Myocyte (in vitro differentiated cells): ENCODE measurements around the gene NPHP1. TPM values are rescaled to one million over a fixed set of nuclear protein-coding genes. Genes with fewer than 3 reads are reported as not detected.
"Not testable (repeated sequence)": the region's sequence is repeated elsewhere in the genome, so short reads cannot be mapped to it uniquely, and the experiment has no call there.

ENCODE experiments used
- DNase-seq: peaks from one replicate; pipeline ENCODE4 v3.0.0-alpha.2; 2012; ENCODE audit warnings: low read depth
- total RNA-seq: library from RNA; depleted of rRNA; stranded (reverse); fragments of >200 nt; gene quantifications from 2 replicates; pipeline ENCODE4 v1.2.3, GENCODE V29; 2014

Gene NPHP1
- total RNA-seq, 1 donor from 2014 or later, result 3.4 TPM

DNA sequence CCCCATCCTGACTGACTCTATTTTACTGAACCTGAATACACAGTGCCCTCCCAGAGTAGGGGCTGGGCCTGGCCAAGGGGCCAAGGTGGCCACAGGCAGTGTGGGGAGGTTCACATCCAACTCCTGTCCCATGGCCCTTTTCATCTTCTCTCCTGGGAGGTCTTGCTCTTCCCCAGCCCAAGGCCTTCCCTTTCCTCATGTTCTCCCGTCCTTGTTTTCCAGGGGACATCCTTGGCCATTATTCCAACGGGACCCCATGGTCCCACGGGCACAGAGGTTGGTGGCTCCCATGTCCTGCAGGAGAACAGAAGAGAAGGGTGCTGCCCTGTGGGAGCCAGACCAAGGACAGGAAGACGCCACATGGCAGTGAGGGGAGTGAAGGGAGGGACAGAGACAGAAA, 99.6 kb downstream of the NPHP1 start:
- no peak for DNase-seq

GRCh38 chr2:110104025-110104771, 100.6 kb downstream of the NPHP1 start:
- no peak for DNase-seq

GRCh38 chr2:110103061-110103961, 101.5 kb downstream of the NPHP1 start:
- no peak for DNase-seq

DNA sequence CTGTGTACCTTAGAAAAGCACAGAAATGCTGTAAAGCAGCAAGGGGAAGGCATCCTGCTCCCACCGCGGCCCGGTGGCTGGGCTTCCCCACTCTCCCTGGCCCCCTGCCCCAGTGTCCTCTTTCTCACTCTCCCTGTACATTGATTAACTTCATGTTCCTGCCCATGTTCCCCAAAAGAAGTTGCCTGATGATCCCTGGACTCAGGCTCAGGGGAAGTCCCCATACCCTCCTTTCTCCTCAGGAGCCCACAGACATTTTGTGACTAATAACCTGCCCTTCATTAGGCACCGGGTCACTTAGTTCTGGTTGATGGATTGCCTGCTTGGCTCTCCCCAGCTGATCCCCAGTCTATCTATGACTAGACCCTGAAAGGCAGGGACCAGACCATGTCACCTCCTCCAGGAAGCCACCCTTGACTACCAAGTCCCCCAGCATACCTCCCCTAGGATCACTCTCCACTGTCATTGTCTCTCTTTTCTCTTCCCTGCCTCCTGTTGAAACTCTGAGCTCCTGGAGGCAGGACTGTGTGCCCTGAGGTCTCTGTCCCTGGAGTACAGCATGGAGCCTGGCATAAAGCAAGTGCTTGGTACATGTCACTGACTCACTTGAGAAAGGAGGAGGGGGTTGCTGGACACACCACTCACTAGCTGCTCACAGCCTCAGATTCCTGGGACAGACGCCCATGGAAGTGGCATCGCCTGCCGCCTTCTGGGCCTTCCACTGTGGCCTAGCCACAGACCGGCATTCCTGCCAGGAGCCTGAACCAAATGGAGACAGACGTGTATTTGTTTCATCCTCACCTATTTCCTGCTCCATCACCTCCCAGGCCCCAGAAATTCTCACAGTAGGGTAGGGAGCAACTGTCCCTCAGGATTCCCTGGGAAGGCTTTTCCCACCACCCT, 102.7 kb downstream of the NPHP1 start:
- DNase-seq, result peak; percentile 75

DNA sequence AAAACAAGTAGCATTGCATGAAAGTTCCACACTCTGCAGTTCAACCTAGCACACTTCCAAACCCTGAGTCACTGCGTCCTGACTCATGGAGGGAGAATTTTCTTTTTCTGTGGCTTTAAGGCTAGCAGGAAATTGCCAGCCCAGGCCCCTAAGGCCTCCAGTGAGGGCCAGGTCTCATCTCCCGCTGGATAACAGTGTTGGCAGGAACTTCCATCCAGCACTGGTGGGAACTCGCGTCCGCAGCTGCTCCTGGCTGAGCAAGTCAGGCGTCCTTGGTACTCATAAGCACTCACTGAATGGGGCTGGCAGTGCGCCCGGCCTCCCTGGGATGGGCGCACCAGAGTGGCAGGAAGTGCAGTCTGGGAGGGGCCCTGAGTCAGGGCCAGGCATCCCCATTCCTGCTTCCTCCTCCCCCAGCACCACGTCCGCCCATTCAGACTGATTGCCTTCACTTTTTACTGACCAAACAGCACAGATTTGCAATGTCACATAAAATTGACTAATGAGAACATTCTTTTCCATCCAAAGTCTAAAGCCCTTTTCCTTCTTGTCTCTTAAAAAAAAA, 103.5 kb downstream of the NPHP1 start:
- peak; percentile 99 for DNase-seq

- not testable (repeated sequence) for DNase-seq
These were observed 103.9 kb downstream of the NPHP1 start for GRCh38 chr2:110100880-110101279.

DNA sequence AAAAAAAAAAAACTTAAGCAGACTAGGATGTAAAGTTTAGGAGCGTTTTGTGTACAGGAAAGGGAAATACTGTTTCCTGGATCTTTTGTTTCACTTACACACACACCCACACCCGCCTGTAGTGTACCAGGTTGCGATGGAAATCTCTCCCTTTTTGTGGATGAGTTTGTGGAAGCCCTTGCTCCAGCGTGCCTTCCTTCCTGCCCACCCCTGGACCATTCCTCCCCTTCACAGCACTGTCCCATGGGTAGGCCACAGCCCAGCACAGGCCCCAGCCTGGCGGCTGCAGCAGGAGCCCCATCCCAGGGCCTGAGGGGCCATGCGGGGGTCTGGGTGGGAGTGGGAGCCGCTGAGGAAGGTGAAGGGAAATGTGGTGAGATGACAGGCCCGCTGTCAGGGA, 104.3 kb downstream of the NPHP1 start:
- DNase-seq, result no peak

DNA sequence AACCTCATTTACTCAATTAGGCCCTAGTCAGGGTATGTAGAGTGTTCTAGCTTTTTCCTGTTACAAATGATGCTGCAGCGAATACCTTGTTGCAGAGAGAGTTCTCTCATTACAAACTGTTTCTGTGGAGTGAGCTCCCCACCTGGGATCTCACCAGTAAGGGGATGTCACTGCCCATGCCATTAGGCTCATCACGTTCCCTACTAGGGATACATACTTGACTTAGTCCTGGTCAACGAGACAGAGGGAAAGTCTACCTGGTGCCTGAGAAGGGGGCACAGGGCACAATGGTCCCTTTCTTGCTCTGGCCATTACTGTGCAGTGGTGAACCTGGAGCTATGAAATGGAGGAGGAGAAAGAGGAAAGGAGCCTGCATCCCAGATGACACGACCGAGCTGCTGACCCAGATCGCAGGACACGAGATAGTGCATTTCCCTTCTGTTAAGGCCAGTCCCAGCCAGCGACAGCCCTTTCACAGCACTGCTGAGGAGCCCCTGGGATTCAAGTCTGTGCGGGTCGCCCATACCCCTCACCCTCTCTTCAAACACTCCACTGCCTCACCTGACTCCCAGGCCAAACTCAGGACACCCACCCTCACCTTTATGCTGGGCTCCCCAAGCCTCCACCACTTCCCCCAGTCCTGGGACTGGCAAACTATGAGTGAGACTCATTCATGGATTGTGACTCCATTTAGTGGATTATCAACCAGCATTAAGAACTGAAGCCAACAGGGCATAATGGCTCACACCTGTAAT, 105.2 kb downstream of the NPHP1 start:
- no peak for DNase-seq

DNA sequence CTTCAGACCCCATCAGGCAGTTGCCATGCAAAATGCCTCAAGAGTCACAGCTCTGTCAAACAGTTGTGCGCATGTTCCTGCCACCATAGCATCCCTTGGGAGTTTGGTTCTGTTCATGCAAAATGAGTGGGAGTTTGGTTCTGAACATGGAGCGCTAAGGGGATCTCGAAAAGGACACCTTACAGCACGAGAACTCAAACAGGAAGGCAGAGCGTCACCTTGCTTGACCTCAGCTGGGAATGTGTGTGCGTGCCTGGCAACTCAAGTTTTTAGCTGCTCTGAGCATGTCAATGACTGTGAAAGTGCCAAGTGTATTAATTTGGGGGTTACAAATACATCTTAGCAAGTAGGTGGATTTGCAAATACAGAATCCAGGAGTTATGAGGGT, 105.8 kb downstream of the NPHP1 start:
- DNase-seq, result no peak

- DNase-seq, result no peak
These were observed 107.2 kb downstream of the NPHP1 start for GRCh38 chr2:110097506-110098220.

DNA sequence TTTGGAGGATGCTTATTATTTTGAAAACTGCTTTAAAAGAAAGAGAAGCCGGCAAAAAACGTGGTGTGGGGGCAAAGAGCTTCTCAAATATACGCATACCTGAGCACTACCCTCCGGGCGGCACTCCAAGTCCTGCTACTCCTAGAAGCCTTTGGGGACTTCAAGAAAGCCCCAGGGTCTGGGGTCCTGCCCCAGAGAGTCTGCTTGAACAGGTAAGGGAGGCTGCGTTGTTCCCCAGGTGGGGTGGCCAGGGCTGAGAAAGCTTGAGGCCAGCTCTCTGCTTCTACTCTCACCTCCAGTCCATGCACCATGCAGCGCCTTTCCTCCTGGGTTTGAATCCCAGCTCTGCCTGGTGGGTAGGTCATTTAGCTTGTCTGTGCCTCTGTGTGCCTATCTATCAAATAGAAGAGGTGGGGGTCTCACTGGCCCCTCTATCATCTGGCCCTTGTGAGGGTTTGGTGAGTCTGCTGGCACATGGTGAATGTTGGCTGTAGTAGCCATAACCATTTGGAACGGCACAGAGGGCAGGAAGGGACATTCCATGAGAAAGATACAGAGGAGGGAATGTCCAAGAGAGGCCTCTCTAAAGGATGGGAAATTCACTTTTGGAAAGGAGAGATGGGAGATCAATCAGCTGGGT, 108.7 kb downstream of the NPHP1 start:
- no peak for DNase-seq

DNA sequence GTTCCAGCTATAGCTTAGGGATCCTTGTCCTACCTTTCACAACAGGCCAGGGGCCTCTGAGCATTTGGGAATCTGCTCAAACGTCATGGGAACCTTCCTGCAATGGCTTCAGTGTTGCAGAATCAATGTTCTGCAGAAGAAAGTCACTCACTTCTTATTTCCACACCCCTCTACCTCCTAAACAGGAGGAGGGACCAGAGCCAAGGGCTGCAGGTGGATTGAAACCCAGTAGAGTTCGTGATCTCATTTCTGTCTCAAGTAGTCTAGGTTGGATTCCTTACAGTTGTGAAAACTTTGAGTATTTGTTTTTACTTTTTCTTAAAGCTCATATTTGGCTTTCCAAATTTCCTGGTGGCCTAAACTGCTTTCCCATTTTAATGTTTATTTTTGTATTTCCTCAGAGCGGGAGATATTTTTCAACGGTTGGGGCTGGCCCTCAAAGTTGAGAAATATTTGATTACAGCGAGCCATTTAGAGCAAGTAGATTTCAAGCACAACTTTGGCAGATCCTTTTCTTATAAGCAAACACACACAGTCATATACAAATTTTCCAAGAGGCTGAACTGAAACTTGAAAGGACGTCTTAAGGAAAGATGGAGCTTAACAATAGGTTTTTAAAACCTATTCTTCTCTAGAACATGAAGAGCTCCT, 109.8 kb downstream of the NPHP1 start:
- not testable (repeated sequence) for DNase-seq

DNA sequence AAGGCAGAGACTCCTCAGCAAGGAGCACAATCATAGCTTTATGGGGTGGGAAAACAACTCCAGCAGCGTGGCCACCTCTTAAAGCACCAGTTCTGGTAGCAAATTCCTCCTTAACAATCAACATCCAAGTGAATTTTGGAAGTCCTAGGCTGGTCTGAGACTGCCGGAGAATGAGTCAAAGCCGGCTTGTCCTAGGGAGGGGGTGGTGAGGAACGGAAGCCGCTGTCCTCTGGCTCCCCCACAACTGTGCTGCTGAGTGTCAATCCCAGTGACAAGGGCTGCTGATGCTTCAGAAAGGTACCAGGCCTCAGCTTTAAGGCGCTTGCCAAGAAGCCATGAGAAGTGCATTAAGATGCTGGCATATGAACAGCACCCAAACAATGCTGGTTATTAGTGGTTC, 110.9 kb downstream of the NPHP1 start:
- not testable (repeated sequence) for DNase-seq

- DNase-seq, result not testable (repeated sequence)
These were observed 114.6 kb downstream of the NPHP1 start for GRCh38 chr2:110090164-110090563.

DNA sequence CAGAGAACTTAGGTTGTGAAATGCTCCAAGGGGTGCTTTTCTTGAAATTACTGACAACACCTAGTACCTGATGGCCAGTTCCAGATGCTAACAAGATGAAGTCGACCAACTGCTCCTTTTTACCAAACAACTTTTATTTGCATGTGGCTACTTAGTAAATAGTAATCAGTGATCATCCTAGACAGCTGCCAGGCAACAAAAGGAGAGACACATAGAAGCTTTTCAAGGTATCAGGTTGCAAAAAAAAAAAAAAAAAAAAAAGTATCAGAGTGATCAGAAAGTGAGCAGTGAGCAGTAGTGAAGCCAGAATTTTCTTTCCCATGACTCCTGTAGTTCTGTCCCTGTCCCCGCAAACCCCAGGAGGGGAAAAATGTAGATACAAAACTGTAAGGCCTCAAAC, 121.1 kb downstream of the NPHP1 start:
- not testable (repeated sequence) for DNase-seq

GRCh38 chr2:110083162-110083561, 121.7 kb downstream of the NPHP1 start:
- not testable (repeated sequence) for DNase-seq

GRCh38 chr2:110078104-110078503, 126.7 kb downstream of the NPHP1 start:
- not testable (repeated sequence) for DNase-seq

DNA sequence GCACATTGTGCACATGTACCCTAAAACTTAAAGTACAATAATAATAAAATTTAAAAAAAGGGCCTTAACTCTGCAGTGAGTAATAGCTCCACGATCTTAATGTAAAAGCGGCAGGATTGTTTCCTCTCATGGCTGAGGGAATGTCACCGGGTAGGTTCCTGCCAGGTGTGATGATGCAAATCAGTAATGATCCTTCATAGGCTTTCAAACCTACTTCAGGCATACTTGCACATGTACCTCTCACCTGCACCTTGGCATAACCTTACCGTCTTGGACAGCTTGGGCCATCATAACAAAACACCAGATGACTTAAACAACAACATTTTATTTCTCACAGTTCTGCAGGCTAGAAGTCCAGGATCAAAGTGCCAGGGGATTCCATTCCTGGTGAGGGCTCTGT, 128.9 kb downstream of the NPHP1 start:
- DNase-seq, result not testable (repeated sequence)
